MM.1S (cell line): ENCODE measurements around the gene ZNF598.

ENCODE experiments used
- DNase-seq: peaks from one replicate; pipeline ENCODE4 v3.0.0-alpha.2; 2015
- H2AFZ ChIP-seq: fragments of 300-600 bp; sonication (generic); 2 replicates; pipeline ENCODE4 v1.6.0; 2016; ENCODE audit warnings: antibody characterized with exemption, low read length
- H3F3A ChIP-seq: fragments of 300-600 bp; sonication (generic); 2 replicates; pipeline ENCODE4 v1.6.1; 2016; ENCODE audit warnings: mild to moderate bottlenecking, antibody characterized with exemption, low read length, moderate library complexity, mixed read lengths; ENCODE audit not compliant: insufficient read depth
- H3K27ac ChIP-seq: fragments of 300-600 bp; sonication (generic); 2 replicates; pipeline ENCODE4 v1.5.1; 2016; ENCODE audit warnings: mild to moderate bottlenecking, low read length
- H3K27me3 ChIP-seq: fragments of 300-600 bp; sonication (generic); replicated peaks from 2 replicates; pipeline ENCODE4 v1.6.0; 2016; ENCODE audit warnings: low read length; ENCODE audit not compliant: insufficient read depth
- H3K36me3 ChIP-seq: fragments of 300-600 bp; sonication (generic); replicated peaks from 2 replicates; pipeline ENCODE4 v1.6.1; 2016; ENCODE audit warnings: mild to moderate bottlenecking, low read length, mixed read lengths; ENCODE audit not compliant: insufficient read depth
- H3K4me1 ChIP-seq: fragments of 300-600 bp; sonication (generic); 2 replicates; pipeline ENCODE4 v1.6.1; 2016; ENCODE audit warnings: low read length, mixed read lengths
- H3K4me2 ChIP-seq: fragments of 300-600 bp; sonication (generic); 2 replicates; pipeline ENCODE4 v1.6.0; 2016; ENCODE audit warnings: low read depth, low read length
- H3K4me3 ChIP-seq: fragments of 300-600 bp; sonication (generic); 2 replicates; pipeline ENCODE4 v1.5.1; 2016; ENCODE audit warnings: low read length, mixed read lengths
- H3K79me2 ChIP-seq: fragments of 300-600 bp; sonication (generic); 2 replicates; pipeline ENCODE4 v1.6.1; 2016; ENCODE audit warnings: mixed run types, low read length, mixed read lengths
- H3K9ac ChIP-seq: fragments of 300-600 bp; sonication (generic); 2 replicates; pipeline ENCODE4 v1.6.1; 2016; ENCODE audit warnings: low read length, mixed read lengths
- H3K9me2 ChIP-seq: fragments of 300-600 bp; sonication (generic); replicated peaks from 2 replicates; pipeline ENCODE4 v1.6.1; 2016; ENCODE audit warnings: mild to moderate bottlenecking, low read length, mixed read lengths; ENCODE audit not compliant: insufficient read depth
- H3K9me3 ChIP-seq: fragments of 300-600 bp; sonication (generic); replicated peaks from 2 replicates; pipeline ENCODE4 v1.6.1; 2016; ENCODE audit warnings: mild to moderate bottlenecking, low read length, mixed read lengths; ENCODE audit not compliant: insufficient read depth
- H4K20me1 ChIP-seq: fragments of 300-600 bp; sonication (generic); 2 replicates; pipeline ENCODE4 v1.6.1; 2016; ENCODE audit warnings: mild to moderate bottlenecking, low read length, moderate library complexity, mixed read lengths; ENCODE audit not compliant: insufficient read depth
- CTCF ChIP-seq: fragments of 300-600 bp; sonication (generic); IDR thresholded peaks from 2 replicates; pipeline ENCODE4 v1.5.1; 2016; ENCODE audit warnings: antibody characterized with exemption, low read length, mixed read lengths
- EZH2 ChIP-seq: fragments of 300-600 bp; sonication (generic); optimal IDR thresholded peaks from 2 replicates; pipeline ENCODE3; 2017; ENCODE audit warnings: low read depth, mild to moderate bottlenecking, antibody characterized with exemption, low read length, mixed read lengths
- EZH2phosphoT487 ChIP-seq: fragments of 300-600 bp; sonication (generic); IDR thresholded peaks from 2 replicates; pipeline ENCODE4 v1.6.1; 2018; ENCODE audit warnings: antibody characterized with exemption, low read length

ZNF598 gene

GRCh38 chr16:1991588-1991947 lies 18.1 kb downstream of the ZNF598 start:
- H2AFZ ChIP-seq, result peak overlapping the region; percentile 69
- H3K27me3 ChIP-seq, result peaks cover 8% of the 10 kb centered on the region
- no peak overlapping the region for H3K27ac ChIP-seq
- H3F3A ChIP-seq, result peaks cover 13% of the 10 kb centered on the region
- 0 out of 2 replicates have a peak, but pooled peaks cover under 1% of the 10 kb centered on the region for H3K36me3 ChIP-seq
- H3K9me2 ChIP-seq, result no peaks in the 10 kb centered on the region
- H3K79me2 ChIP-seq, result no peaks in the 10 kb centered on the region
- TF ChIP-seq EZH2 (no peak), EZH2phosphoT487 (no peak), CTCF (no peak)
- peak overlapping the region; percentile 66 for H3K4me2 ChIP-seq
- no peak for DNase-seq
- no peaks in the 10 kb centered on the region for H4K20me1 ChIP-seq
- H3K9me3 ChIP-seq, result no peaks in the 10 kb centered on the region
- H3K4me3 ChIP-seq, result peak overlapping the region; percentile 31; the same call in 1 of the 2 replicates
- peaks cover 16% of the 10 kb centered on the region for H3K4me1 ChIP-seq
- H3K9ac ChIP-seq, result no peak overlapping the region

- no peak for TF ChIP-seq EZH2
- TF ChIP-seq CTCF, result no peak
- no peak for TF ChIP-seq EZH2phosphoT487
- no peak for DNase-seq
- Histone ChIP-seq H2AFZ (no peak overlapping the region), H3K4me1 (peaks cover 16% of the 10 kb centered on the region), H3K9ac (no peak overlapping the region), H3K79me2 (no peaks in the 10 kb centered on the region), H3K4me3 (no peak overlapping the region), H3K27me3 (peaks cover 8% of the 10 kb centered on the region), H4K20me1 (no peaks in the 10 kb centered on the region), H3K36me3 (0 out of 2 replicates have a peak, but pooled peaks cover 4% of the 10 kb centered on the region), H3K9me3 (no peaks in the 10 kb centered on the region), H3F3A (peaks cover 13% of the 10 kb centered on the region), H3K4me2 (peak overlapping the region; percentile 99; the same call in 1 of the 2 replicates), H3K27ac (no peak overlapping the region), H3K9me2 (no peaks in the 10 kb centered on the region)
Measured at GRCh38 chr16:1991135-1991551, 18.5 kb downstream of the ZNF598 start.

- Histone ChIP-seq H3K4me1 (peaks cover 19% of the 10 kb centered on the region), H4K20me1 (no peaks in the 10 kb centered on the region), H3K9me3 (no peaks in the 10 kb centered on the region), H3K4me3 (peak overlapping the region; percentile 70), H3F3A (peaks cover 13% of the 10 kb centered on the region), H2AFZ (peak overlapping the region; percentile 84), H3K9me2 (no peaks in the 10 kb centered on the region), H3K27ac (no peak overlapping the region), H3K9ac (peak overlapping the region; percentile 55; the same call in 1 of the 2 replicates), H3K79me2 (peaks cover 4% of the 10 kb centered on the region), H3K27me3 (peaks cover 8% of the 10 kb centered on the region), H3K36me3 (0 out of 2 replicates have a peak, but pooled peaks cover 4% of the 10 kb centered on the region), H3K4me2 (peak overlapping the region; percentile 99)
- TF ChIP-seq EZH2 (no peak), CTCF (no peak), EZH2phosphoT487 (no peak)
- DNase-seq, result peak; percentile 52
Measured at GRCh38 chr16:1990351-1991134, 19.1 kb downstream of the ZNF598 start.
